ENCODE results near the gene MAPT.
A peak's percentile ranks its signal among the peaks of the same experiment; 100 is the strongest.
"Not testable (repeated sequence)": the region's sequence is repeated elsewhere in the genome, so short reads cannot be mapped to it uniquely, and the experiment has no call there.

MAPT gene

GRCh38 chr17:46019408-46019925 lies 125.1 kb downstream of the MAPT start:
- DNase-seq = not testable (repeated sequence)

- peak; percentile 76 for DNase-seq
These were observed 125.8 kb downstream of the MAPT start for GRCh38 chr17:46020023-46020761.

- DNase-seq = no peak
These were observed 126.6 kb downstream of the MAPT start for GRCh38 chr17:46020998-46021397.

- DNase-seq = not testable (repeated sequence)
These were observed 129.0 kb downstream of the MAPT start for GRCh38 chr17:46023366-46023765.

- DNase-seq = no peak
These were observed 129.5 kb downstream of the MAPT start for GRCh38 chr17:46023783-46024388.

- DNase-seq = no peak
These were observed 130.2 kb downstream of the MAPT start for GRCh38 chr17:46024590-46024989.

GRCh38 chr17:46025060-46025459 lies 130.7 kb downstream of the MAPT start:
- DNase-seq = no peak

- DNase-seq = no peak
These were observed 131.3 kb downstream of the MAPT start for GRCh38 chr17:46025510-46026165.

- peak; percentile 63 for DNase-seq
These were observed 132.1 kb downstream of the MAPT start for GRCh38 chr17:46026166-46027047.

GRCh38 chr17:46027048-46027975 lies 133.0 kb downstream of the MAPT start:
- DNase-seq = peak; percentile 40

GRCh38 chr17:46027976-46028325 lies 133.6 kb downstream of the MAPT start:
- DNase-seq = no peak

- no peak for DNase-seq
These were observed 134.0 kb downstream of the MAPT start for GRCh38 chr17:46028374-46028773.

- DNase-seq = no peak
These were observed 134.7 kb downstream of the MAPT start for GRCh38 chr17:46028981-46029565.

GRCh38 chr17:46029627-46030026 lies 135.3 kb downstream of the MAPT start:
- no peak for DNase-seq

GRCh38 chr17:46030752-46031151 lies 136.4 kb downstream of the MAPT start:
- DNase-seq = no peak

- no peak for DNase-seq
These were observed 137.1 kb downstream of the MAPT start for GRCh38 chr17:46031440-46031839.

- DNase-seq = no peak
These were observed 137.6 kb downstream of the MAPT start for GRCh38 chr17:46031920-46032319.

GRCh38 chr17:46032909-46033308 lies 138.6 kb downstream of the MAPT start:
- DNase-seq = no peak

- DNase-seq = no peak
These were observed 139.0 kb downstream of the MAPT start for GRCh38 chr17:46033392-46033791.

- no peak for DNase-seq
These were observed 140.9 kb downstream of the MAPT start for GRCh38 chr17:46035112-46035818.

- no peak for DNase-seq
These were observed 142.1 kb downstream of the MAPT start for GRCh38 chr17:46036491-46036890.
